ENCODE results near the gene MAGEC2.

The MAGEC2 gene, protein sequence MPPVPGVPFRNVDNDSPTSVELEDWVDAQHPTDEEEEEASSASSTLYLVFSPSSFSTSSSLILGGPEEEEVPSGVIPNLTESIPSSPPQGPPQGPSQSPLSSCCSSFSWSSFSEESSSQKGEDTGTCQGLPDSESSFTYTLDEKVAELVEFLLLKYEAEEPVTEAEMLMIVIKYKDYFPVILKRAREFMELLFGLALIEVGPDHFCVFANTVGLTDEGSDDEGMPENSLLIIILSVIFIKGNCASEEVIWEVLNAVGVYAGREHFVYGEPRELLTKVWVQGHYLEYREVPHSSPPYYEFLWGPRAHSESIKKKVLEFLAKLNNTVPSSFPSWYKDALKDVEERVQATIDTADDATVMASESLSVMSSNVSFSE

DNA sequence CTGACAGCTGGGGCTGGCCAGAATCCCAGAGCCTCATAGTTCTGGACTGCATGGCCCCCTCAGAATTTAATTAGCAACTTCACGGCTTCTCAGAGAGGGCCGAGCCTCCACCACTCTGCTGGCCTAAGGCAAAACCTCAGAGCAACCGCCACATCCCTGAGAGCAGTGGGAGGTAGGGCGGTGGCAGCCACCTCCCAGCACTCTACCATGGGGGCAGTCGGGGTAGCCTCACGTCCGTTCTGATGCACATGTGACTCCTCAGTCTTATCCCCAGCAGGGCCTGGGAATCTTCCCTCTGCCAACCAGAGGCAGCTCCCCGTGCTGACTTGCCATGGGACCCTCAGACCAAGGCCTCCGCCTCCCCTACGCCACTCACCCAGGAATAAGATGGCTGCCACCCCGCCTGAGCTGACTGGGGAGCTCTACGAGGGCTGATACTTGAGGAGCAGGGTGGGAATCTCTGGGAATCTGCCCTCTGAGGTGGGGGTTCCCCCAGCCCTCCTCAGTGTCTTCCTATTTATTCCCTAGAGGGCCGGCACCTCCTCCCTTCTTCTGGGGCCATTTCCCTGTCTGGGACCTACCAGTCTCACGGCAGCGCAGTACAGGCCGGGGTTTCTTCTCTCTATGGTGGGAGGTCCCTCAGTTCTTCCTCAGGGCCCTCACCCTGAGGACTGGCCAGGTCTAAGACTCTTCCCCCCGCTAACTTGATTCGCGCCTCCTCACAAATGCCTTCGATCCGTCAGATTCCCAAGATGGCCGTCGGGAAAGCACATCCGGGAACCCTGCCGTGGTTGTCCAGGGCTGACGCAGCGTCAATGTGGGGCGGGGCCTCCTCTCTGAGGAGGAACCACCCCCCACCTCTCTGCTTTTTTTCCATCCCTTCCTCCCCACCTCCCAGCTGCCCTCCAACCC, at the start of gene MAGEC2:
MAGEC2 (minus strand) TSS at position 769 of the 912 bp plus-strand sequence. CDS start 1,303 bp downstream, outside the sequence.
- DNase-seq (ENCODE audit: low read depth in 3 of 3), result no peak

DNA sequence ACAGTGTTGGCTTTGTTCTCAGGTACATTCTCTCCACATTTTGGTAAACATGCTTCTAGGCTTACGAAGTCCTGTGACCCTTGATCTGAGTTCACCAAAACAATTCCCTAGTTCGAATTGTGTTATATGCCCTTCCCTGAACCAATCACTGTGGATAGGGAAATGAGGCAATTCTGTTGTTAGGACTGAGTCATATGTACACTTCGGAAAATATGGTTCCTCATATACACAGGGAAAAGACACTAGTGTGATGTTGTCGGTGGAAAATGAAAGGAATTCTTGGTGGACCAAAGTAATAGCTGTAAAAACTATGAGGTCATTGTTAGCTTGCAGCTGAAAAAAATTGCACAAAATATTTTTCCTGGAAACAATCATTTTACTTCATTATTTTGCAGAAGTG, 46.6 kb upstream of the MAGEC2 start:
- DNase-seq (ENCODE audit: low read depth in 3 of 3), result no peak

DNA sequence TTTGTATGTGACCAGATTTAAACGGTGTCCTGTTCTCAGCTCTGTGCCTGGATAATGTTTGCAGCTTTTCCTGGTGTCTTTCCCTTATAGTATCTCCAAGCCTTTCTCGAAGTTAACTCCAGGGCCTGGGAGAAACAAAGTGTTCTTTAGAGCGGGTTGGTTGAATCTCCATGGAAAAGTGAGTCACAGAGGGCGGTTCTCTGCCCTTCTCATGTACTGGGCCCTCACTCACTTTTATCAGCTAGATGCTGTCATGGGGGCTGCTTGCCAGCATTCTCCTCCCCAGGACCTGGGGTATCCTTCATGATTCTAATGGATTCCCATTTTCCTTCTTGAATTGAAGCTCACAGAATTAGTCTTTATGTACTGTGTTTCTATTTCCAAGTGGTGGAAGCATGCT, 46.1 kb upstream of the MAGEC2 start:
- no peak for DNase-seq (ENCODE audit: low read depth in 3 of 3)

DNA sequence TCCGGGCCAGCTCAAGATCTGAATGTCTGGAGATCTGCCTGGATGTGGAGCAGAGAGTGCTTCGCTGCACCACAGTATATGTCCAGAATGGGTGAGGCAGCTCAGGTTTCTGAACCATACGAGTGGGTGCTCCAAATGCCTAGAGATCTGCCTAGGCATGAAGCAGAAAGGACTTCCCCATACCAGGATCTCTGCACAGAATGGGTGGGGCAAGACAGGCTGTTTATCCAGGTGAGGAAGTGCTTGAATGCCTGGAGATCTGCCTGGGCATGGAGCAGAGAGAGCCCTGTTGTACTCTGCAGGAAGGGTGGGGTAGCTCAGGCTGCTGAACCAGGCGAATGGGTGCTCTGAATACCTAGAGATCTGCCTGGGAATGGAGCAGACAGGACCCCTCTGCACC, 45.4 kb upstream of the MAGEC2 start:
- DNase-seq (ENCODE audit: low read depth in 3 of 3), result no peak

DNA sequence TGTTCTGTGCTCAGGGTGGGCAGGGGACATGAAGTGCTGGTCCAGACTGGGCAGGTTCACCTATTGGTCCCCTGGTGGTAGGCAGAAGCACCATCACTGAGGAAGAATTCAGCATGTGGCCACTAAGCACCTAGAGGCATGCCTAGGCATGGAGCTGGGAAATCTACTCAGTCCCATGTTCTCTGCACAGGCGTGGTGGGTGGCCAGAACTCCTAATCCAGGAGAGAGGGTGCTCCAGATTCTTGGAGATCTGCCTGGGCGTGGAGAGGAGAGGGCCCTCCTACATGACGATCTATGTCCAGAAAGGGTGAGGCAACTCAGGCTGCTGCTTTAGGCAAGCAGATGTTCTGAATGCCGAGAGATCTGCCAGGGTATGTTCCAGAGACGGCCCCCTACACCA, 44.6 kb upstream of the MAGEC2 start:
- DNase-seq (ENCODE audit: low read depth in 3 of 3), result no peak

DNA sequence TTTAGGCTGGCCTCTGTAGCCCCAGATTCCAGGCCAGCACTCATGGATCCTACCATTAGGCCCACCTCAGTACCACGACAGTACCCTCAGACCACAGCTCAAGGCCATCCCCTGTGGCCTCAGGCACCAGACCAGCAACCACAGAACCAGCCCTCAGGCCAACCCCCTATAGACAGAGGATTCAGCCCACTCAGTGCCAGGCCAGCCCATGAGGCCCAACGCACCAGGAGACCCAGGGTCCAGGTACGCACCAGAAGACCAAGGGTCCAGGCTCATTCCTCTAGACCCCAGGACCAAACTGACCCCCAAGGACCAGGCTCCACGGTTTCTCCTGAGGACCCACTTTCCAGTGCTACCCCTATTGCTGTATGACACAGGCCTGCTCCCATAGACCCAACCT, 39.5 kb upstream of the MAGEC2 start:
- DNase-seq (ENCODE audit: low read depth in 3 of 3), result no peak

DNA sequence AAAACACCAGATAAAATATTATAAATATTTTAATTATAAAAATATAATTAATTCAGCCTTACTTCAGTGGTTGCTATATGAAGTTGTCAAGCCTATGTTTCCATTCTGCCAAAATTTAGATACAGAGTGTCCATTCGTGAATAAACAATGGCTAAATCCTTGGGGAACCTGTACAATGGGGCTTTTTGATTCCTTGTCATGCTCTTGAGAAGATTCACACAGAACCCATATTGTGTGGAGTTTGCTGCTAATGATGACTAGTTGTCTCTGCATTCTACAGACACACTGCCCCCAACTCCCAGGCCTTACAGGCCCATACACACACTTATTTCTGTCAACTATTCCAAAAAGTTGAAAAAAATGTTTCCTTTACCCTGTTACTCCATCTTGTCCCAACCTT, 33.4 kb upstream of the MAGEC2 start:
- DNase-seq (ENCODE audit: low read depth in 3 of 3), result no peak

DNA sequence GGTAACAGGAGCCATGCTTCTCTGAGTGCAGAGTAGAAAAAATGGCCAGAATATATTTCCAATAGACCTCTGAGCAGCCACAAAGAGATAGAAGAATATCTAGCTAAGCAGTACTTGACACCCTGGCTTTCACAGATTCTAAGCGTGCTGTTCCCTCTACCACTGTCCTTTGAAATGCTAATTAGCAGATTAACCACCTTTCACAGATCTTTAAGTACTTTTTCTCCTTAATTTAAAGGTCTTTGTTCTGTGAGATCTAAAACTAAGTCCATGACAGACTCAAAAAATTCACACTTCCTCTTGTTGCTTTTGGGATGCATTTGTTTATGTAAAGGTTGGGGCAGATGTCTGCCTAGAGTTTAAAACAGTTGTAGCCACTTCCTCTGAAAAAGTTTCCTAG, 28.3 kb upstream of the MAGEC2 start:
- no peak for DNase-seq (ENCODE audit: low read depth in 3 of 3)

DNA sequence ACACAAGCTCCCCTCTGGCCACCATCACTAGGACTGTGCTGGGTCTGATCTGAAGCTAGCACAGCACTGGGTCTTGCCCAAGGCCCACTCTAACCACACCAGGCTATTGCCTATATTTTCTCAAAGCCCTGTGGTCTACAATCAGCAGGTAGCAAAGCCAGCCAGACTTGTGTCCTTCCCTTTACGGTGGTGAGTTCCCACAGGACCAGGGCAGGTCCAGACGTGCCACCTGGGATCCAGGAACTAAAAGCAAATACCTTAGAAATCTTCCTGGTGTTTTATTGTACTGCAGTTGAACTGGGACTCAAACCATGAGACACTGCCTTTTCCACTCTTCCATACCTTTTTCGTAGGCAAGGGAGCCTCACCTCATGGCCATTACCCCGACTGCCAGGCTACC, 9.0 kb upstream of the MAGEC2 start:
- DNase-seq (ENCODE audit: low read depth in 3 of 3), result no peak

DNA sequence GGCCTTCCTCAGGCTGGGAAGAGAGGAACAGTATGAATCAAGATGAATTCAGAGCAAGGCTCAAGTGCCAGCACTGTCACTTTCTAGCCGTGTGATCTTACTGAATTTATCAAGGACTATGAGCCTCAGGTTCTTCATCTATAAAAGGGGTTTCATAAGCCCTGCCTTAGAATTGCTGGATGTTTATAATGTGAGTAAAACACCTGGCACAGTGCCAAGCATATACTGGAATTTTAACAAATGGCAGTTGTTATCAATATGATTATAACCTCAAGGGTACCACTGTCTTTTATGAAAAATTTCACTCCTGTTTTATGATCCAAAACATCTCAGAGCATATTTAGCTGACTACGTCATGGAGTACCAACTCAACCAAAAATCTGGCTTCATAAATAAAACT, 4.0 kb downstream of the MAGEC2 start:
- no peak for DNase-seq (ENCODE audit: low read depth in 3 of 3)

DNA sequence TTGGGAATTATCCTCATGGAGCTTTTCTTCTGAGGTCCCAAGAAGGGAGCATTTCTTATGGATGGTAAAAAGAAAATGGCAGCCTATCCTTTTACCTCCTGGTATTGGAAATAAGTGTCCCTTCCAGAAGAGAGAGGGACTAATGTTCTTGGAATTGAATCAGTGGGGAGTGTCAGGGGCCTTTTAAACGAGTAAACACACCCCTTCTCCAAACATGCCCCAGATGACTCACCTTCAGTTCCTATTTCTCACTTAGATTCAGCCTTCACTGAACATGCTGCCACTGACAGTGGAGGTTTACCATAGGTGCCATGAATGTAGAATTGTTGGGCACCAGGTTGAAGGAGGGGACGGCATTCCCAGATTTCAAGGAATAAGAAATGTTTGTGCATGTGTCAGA, 19.0 kb downstream of the MAGEC2 start:
- DNase-seq (ENCODE audit: low read depth in 3 of 3), result no peak

DNA sequence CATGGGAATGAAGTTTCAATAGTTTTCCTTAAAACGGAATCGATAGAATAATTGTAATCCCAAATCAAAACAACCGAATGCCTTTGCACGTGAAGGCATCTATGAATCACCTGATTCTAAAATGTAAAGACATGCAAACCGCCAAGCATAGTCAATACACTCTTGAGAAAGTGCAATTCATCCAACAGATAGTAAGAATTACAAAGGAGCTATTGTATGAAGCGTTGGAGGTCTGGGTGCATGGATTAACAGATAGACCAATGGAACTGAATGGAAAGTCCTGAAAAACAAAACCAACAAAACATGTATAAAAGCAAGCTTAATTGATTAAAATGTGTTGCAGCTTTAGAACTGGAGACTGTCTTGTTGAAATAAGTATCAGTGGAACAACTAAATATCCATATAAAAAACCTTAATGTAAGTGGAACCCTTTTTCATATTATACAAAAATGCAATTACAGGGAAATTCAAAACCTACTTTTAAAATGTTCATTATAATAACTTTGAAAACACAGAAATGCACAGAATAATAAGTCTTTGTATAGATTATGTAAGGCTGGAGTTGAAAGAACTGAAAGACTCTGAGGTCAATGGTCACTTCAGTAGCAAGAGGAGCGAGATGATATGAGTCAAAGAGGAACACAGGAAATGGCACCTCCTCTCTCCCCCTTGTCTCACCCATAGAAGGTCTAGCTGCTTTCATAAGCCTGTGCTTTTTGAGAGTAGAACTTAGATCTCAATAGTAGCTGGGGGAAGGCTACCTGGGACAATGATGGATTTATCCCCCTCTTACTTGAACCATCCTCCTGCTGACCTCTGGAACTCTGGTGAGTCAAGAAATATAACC, 20.1 kb downstream of the MAGEC2 start:
- no peak for DNase-seq (ENCODE audit: low read depth in 3 of 3)

DNA sequence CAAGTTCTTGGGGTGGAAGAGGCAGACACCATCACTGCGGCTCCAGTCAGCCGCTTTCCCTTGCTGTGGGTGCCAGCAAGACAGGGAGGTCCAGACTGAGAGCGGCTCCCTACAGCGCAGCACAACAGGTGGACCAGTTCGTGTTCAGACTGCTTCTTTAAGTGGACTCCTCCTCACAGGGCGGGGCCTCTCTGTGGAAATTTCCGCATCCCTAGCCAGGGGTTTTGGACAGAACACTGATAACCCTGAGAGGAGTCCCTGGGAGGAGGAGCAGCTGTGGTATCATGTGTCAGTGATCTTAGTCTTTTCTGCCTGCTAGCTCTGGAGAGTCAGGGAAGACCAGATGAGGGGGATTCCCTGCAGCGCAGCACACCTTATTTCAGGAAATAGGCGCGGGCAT, 48.5 kb downstream of the MAGEC2 start:
- DNase-seq (ENCODE audit: low read depth in 3 of 3), result no peak
